NCI-H1694 treated with DMSO at 0.1 percent for 48 hours (cell line): ENCODE measurements around the gene TEAD4.

ENCODE experiments used
- DNase-seq: peaks from one replicate; lab custom pipeline; 2025; lab: John Stamatoyannopoulos, UW

Gene TEAD4

GRCh38 chr12:3002646-3003045 lies 43.4 kb downstream of the TEAD4 start:
- DNase-seq, result no peak

- no peak for DNase-seq
Measured at GRCh38 chr12:3003357-3003992, 44.3 kb downstream of the TEAD4 start.

GRCh38 chr12:3004655-3005565 lies 45.7 kb downstream of the TEAD4 start:
- DNase-seq, result peak; percentile 27

GRCh38 chr12:3005736-3006135 lies 46.5 kb downstream of the TEAD4 start:
- no peak for DNase-seq

- no peak for DNase-seq
Measured at GRCh38 chr12:3009780-3010179, 50.6 kb downstream of the TEAD4 start.

- DNase-seq, result no peak
Measured at GRCh38 chr12:3010214-3010930, 51.2 kb downstream of the TEAD4 start.

GRCh38 chr12:3012786-3013185 lies 53.6 kb downstream of the TEAD4 start:
- DNase-seq, result no peak

GRCh38 chr12:3014641-3015040 lies 55.4 kb downstream of the TEAD4 start:
- DNase-seq, result no peak

- no peak for DNase-seq
Measured at GRCh38 chr12:3015356-3015755, 56.2 kb downstream of the TEAD4 start.

- DNase-seq, result no peak
Measured at GRCh38 chr12:3016191-3016590, 57.0 kb downstream of the TEAD4 start.

GRCh38 chr12:3017281-3017680 lies 58.1 kb downstream of the TEAD4 start:
- no peak for DNase-seq

- DNase-seq, result no peak
Measured at GRCh38 chr12:3018284-3019004, 59.2 kb downstream of the TEAD4 start.

GRCh38 chr12:3019005-3019680 lies 59.9 kb downstream of the TEAD4 start:
- DNase-seq, result no peak

- no peak for DNase-seq
Measured at GRCh38 chr12:3020399-3020798, 61.2 kb downstream of the TEAD4 start.

- no peak for DNase-seq
Measured at GRCh38 chr12:3020850-3021435, 61.7 kb downstream of the TEAD4 start.

- DNase-seq, result no peak
Measured at GRCh38 chr12:3022411-3022810, 63.2 kb downstream of the TEAD4 start.

- no peak for DNase-seq
Measured at GRCh38 chr12:3022961-3023360, 63.8 kb downstream of the TEAD4 start.

GRCh38 chr12:3028108-3028507 lies 68.9 kb downstream of the TEAD4 start:
- DNase-seq, result no peak

GRCh38 chr12:3030821-3031429 lies 71.7 kb downstream of the TEAD4 start:
- DNase-seq, result no peak

GRCh38 chr12:3032161-3032560 lies 73.0 kb downstream of the TEAD4 start:
- no peak for DNase-seq
